ENCODE data around the gene TBL1X.

DNA sequence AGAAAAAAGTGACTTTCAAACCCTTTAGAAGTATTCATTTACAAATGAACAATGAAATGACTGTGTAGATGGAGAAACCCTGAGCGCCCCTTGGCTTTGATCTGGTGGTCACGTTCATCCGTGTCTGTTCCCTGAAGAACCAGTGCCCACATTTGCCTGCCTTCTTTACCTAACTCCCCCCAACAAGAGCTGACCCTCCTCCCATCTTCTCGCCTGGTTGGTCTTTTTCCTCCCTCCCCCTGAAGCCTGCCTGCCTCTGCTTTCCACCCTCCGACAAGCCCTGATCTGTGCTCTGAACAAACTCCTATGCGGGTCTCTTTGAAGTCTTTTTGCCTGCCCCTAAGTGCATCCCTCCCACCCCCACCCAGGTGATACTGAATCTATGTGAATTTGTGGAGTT, 18.5 kb downstream of the TBL1X start:
- TF ChIP-seq POLR2A (IDR thresholded peaks at IDR 0.05; ENCODE audit: low read depth, low read length) (no peak), MYC (IDR thresholded peaks at IDR 0.05; ENCODE audit: low read depth, low read length) (no peak), POLR2AphosphoS5 (IDR thresholded peaks at IDR 0.05; ENCODE audit: insufficient read depth, low read depth, low read length) (no peak), EZH2 (IDR thresholded peaks at IDR 0.05; ENCODE audit: borderline replicate concordance, low read depth, low read length, severe bottlenecking) (no peak), JUN (IDR thresholded peaks at IDR 0.05; ENCODE audit: borderline replicate concordance, insufficient read depth, insufficient read length, low read depth) (no peak)
- TF ChIP-seq, protein P1, sequence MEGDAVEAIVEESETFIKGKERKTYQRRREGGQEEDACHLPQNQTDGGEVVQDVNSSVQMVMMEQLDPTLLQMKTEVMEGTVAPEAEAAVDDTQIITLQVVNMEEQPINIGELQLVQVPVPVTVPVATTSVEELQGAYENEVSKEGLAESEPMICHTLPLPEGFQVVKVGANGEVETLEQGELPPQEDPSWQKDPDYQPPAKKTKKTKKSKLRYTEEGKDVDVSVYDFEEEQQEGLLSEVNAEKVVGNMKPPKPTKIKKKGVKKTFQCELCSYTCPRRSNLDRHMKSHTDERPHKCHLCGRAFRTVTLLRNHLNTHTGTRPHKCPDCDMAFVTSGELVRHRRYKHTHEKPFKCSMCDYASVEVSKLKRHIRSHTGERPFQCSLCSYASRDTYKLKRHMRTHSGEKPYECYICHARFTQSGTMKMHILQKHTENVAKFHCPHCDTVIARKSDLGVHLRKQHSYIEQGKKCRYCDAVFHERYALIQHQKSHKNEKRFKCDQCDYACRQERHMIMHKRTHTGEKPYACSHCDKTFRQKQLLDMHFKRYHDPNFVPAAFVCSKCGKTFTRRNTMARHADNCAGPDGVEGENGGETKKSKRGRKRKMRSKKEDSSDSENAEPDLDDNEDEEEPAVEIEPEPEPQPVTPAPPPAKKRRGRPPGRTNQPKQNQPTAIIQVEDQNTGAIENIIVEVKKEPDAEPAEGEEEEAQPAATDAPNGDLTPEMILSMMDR (IDR thresholded peaks at IDR 0.05; ENCODE audit: extremely low read depth in 1 of 2, insufficient read depth in 1 of 2, low read depth in 1 of 2, low read length in 2 of 2) = no peak

All from endothelial cell of umbilical vein (primary cell).